AG04450 (cell line): ENCODE measurements around the gene FRMD3. TPM values are rescaled to one million over a fixed set of nuclear protein-coding genes. Genes with fewer than 3 reads are reported as not detected.

Experiments used
- CTCF ChIA-PET: fragments of 300-600, 350-600 bp; formaldehyde crosslinking; extraction: SDS; loops from one replicate; lab custom pipeline; 2022; ENCODE audit warnings: antibody characterized with exemption, inconsistent platforms; lab: Charles Lee
- POLR2A ChIA-PET: fragments of 350-600 bp; formaldehyde crosslinking; extraction: SDS; loops from one replicate; lab custom pipeline; 2021; ENCODE audit warnings: antibody characterized with exemption, inconsistent platforms; lab: Yijun Ruan, JAX
- DNase-seq: peaks from one replicate; pipeline ENCODE4 v3.0.0-alpha.2; 2011; ENCODE audit warnings: low read depth, low spot score
- H3K27ac ChIP-seq: one replicate; pipeline ENCODE4 v1.5.1; 2012; ENCODE audit warnings: low read depth, low read length, control low read depth
- H3K27me3 ChIP-seq: one replicate; pipeline ENCODE4 v1.6.0; 2012; ENCODE audit warnings: low read length; ENCODE audit not compliant: control insufficient read depth, insufficient read depth
- H3K4me3 ChIP-seq: 2 replicates; pipeline ENCODE4 v1.5.1; 2011; ENCODE audit warnings: mild to moderate bottlenecking, low read depth, low read length, control low read depth
- H3K9me3 ChIP-seq: 2 replicates; pipeline ENCODE4 v1.5.1; 2012; ENCODE audit warnings: low read length; ENCODE audit not compliant: control insufficient read depth, insufficient read depth
- CTCF ChIP-seq: IDR thresholded peaks from 2 replicates; pipeline ENCODE4 v1.5.1; 2011; ENCODE audit warnings: low read depth, low read length, control low read depth, inconsistent platforms
- polyA plus RNA-seq: library from polyadenylated mRNA; depleted of rRNA; stranded (reverse); fragments of >200 nt; gene quantifications from 2 replicates; pipeline ENCODE4 v1.2.3, GENCODE V29; 2011

FRMD3 gene
- polyA plus RNA-seq, 1 experiment: 0.10 TPM

- H3K27ac ChIP-seq: no peak overlapping the region
Measured at GRCh38 chr9:83491995-83492394, 46.2 kb downstream of the FRMD3 start.

GRCh38 chr9:83491413-83491812, 46.8 kb downstream of the FRMD3 start:
- DNase-seq: no peak
- CTCF ChIA-PET: no interaction called here
- Histone ChIP-seq H3K4me3 (no peak overlapping the region), H3K27ac (no peak overlapping the region), H3K9me3 (no peaks in the 10 kb centered on the region; the same call in 1 of the 2 replicates), H3K27me3 (no peaks in the 10 kb centered on the region)
- POLR2A ChIA-PET: no interaction called here
- TF ChIP-seq CTCF: no peak

More at GRCh38 chr9:83491995-83492394, 46.2 kb downstream of the FRMD3 start:
- H3K4me3 ChIP-seq: no peak overlapping the region
- ChIA-PET CTCF (no interaction called here), POLR2A (no interaction called here)
- no peak for TF ChIP-seq CTCF
- no peaks in the 10 kb centered on the region for H3K27me3 ChIP-seq
- no peak for DNase-seq
- H3K9me3 ChIP-seq: no peaks in the 10 kb centered on the region; the same call in 1 of the 2 replicates

- H3K27me3 ChIP-seq: no peaks in the 10 kb centered on the region
- H3K4me3 ChIP-seq: no peak overlapping the region
- DNase-seq: no peak
- no peak overlapping the region for H3K27ac ChIP-seq
- no peaks in the 10 kb centered on the region; the same call in 1 of the 2 replicates for H3K9me3 ChIP-seq
- CTCF ChIA-PET: no interaction called here
- TF ChIP-seq CTCF: no peak
- POLR2A ChIA-PET: no interaction called here
Measured at GRCh38 chr9:83489961-83490360, 48.2 kb downstream of the FRMD3 start.

GRCh38 chr9:83484990-83485389, 53.2 kb downstream of the FRMD3 start:
- no peak overlapping the region for H3K4me3 ChIP-seq
- no peaks in the 10 kb centered on the region for H3K27me3 ChIP-seq
- TF ChIP-seq CTCF: no peak
- DNase-seq: no peak
- POLR2A ChIA-PET: no interaction called here
- no peak overlapping the region for H3K27ac ChIP-seq
- H3K9me3 ChIP-seq: no peaks in the 10 kb centered on the region
- CTCF ChIA-PET: no interaction called here

GRCh38 chr9:83483223-83483622, 55.0 kb downstream of the FRMD3 start:
- DNase-seq: no peak
- no peak for TF ChIP-seq CTCF
- no peaks in the 10 kb centered on the region for H3K9me3 ChIP-seq
- ChIA-PET POLR2A (no interaction called here), CTCF (no interaction called here)
- H3K4me3 ChIP-seq: no peak overlapping the region
- no peak overlapping the region for H3K27ac ChIP-seq
- no peaks in the 10 kb centered on the region for H3K27me3 ChIP-seq
